Astrocyte (in vitro differentiated cells and primary cell): ENCODE data around the gene SOX13. TPM values are rescaled to one million over a fixed set of nuclear protein-coding genes. Genes with fewer than 3 reads are reported as not detected.

Experiments
- DNase-seq: peaks from one replicate; pipeline ENCODE4 v3.0.0-alpha.2; 2010; ENCODE audit warnings: low read depth
- FAIRE-seq: peaks from 2 replicates; lab custom pipeline; 2011; peaks lifted over from hg19 to GRCh38; lab: Jason Lieb, UNC
- H2AFZ ChIP-seq: 2 replicates; pipeline ENCODE4 v1.6.0; 2012; ENCODE audit warnings: low read depth, low read length, inconsistent platforms
- H3K27ac ChIP-seq: 2 replicates; pipeline ENCODE4 v1.5.1; 2011; ENCODE audit warnings: low read depth, low read length, inconsistent platforms
- H3K27me3 ChIP-seq: 2 replicates; pipeline ENCODE4 v1.6.0; 2011; ENCODE audit warnings: low read length, inconsistent platforms; ENCODE audit not compliant: insufficient read depth
- H3K36me3 ChIP-seq: 2 replicates; pipeline ENCODE4 v1.5.1; 2011; ENCODE audit warnings: low read length, inconsistent platforms; ENCODE audit not compliant: insufficient read depth
- H3K4me1 ChIP-seq: 2 replicates; pipeline ENCODE4 v1.5.1; 2011; ENCODE audit warnings: low read length, inconsistent platforms; ENCODE audit not compliant: insufficient read depth
- H3K4me2 ChIP-seq: 2 replicates; pipeline ENCODE4 v1.6.0; 2012; ENCODE audit warnings: low read length, inconsistent platforms
- H3K4me3 ChIP-seq: 2 replicates; pipeline ENCODE4 v1.5.1; 2011; ENCODE audit warnings: low read depth, mild to moderate bottlenecking, low read length, inconsistent platforms; ENCODE audit not compliant: insufficient read depth
- H3K79me2 ChIP-seq: 2 replicates; pipeline ENCODE4 v1.6.0; 2012; ENCODE audit warnings: mild to moderate bottlenecking, low read length, inconsistent platforms; ENCODE audit not compliant: insufficient read depth
- H3K9ac ChIP-seq: 2 replicates; pipeline ENCODE4 v1.6.0; 2012; ENCODE audit warnings: mild to moderate bottlenecking, low read length, inconsistent platforms
- H3K9me3 ChIP-seq: 2 replicates; pipeline ENCODE4 v1.5.1; 2012; ENCODE audit warnings: low read depth, mild to moderate bottlenecking, low read length, inconsistent platforms; ENCODE audit not compliant: insufficient read depth
- H4K20me1 ChIP-seq: 2 replicates; pipeline ENCODE4 v1.6.0; 2012; ENCODE audit warnings: low read length, inconsistent platforms; ENCODE audit not compliant: insufficient read depth
- H3K27ac Mint-ChIP-seq: one replicate; pipeline ENCODE4 v1.8.0; 2021; ENCODE audit warnings: mild to moderate bottlenecking, mixed read lengths; ENCODE audit not compliant: unreplicated experiment
- H3K27me3 Mint-ChIP-seq: one replicate; pipeline ENCODE4 v1.8.0; 2021; ENCODE audit warnings: low read depth, mixed read lengths; ENCODE audit not compliant: unreplicated experiment
- H3K36me3 Mint-ChIP-seq: one replicate; pipeline ENCODE4 v1.8.0; 2021; ENCODE audit warnings: low read depth, mixed read lengths; ENCODE audit not compliant: unreplicated experiment
- H3K4me1 Mint-ChIP-seq: one replicate; pipeline ENCODE4 v1.8.0; 2021; ENCODE audit warnings: low read depth, mixed read lengths; ENCODE audit not compliant: unreplicated experiment
- H3K4me3 Mint-ChIP-seq: one replicate; pipeline ENCODE4 v1.8.0; 2021; ENCODE audit warnings: mild to moderate bottlenecking, moderate library complexity, mixed read lengths; ENCODE audit not compliant: unreplicated experiment
- H3K9me3 Mint-ChIP-seq: one replicate; pipeline ENCODE4 v1.8.0; 2021; ENCODE audit warnings: mild to moderate bottlenecking, mixed read lengths; ENCODE audit not compliant: unreplicated experiment
- CTCF ChIP-seq: IDR thresholded peaks from 2 replicates; pipeline ENCODE4 v1.5.1; 2011; ENCODE audit warnings: low read depth, mild to moderate bottlenecking, inconsistent platforms, low read length, moderate library complexity; ENCODE audit not compliant: insufficient read depth
- EZH2 ChIP-seq: IDR thresholded peaks from 2 replicates; pipeline ENCODE4 v1.6.1; 2012; ENCODE audit warnings: mild to moderate bottlenecking, low read length, inconsistent platforms; ENCODE audit not compliant: insufficient read depth
- total RNA-seq: library from RNA; stranded (reverse); gene quantifications from 2 replicates; pipeline ENCODE4 v1.2.1, GENCODE V29; 2021

SOX13 gene
- total RNA-seq, 1 donor from 2014 or later: 12.4 TPM

- Histone ChIP-seq H3K9ac (no peak overlapping the region), H3K36me3 (no peaks in the 10 kb centered on the region), H3K79me2 (no peaks in the 10 kb centered on the region), H2AFZ (no peak overlapping the region), H3K4me2 (no peak overlapping the region), H3K4me1 (peaks cover 7% of the 10 kb centered on the region), H3K27me3 (no peaks in the 10 kb centered on the region), H3K27ac (no peak overlapping the region), H3K9me3 (no peaks in the 10 kb centered on the region), H4K20me1 (no peaks in the 10 kb centered on the region), H3K4me3 (no peak overlapping the region)
- H3K4me1 Mint-ChIP-seq: no peaks in the 10 kb centered on the region
- no peak for FAIRE-seq
- no peak overlapping the region for H3K27ac Mint-ChIP-seq
- peaks cover 15% of the 10 kb centered on the region for H3K27me3 Mint-ChIP-seq
- H3K4me3 Mint-ChIP-seq: no peak overlapping the region
- peaks cover 7% of the 10 kb centered on the region for H3K36me3 Mint-ChIP-seq
- DNase-seq: no peak
- no peak for TF ChIP-seq CTCF
- no peak for TF ChIP-seq EZH2
- peaks cover 6% of the 10 kb centered on the region for H3K9me3 Mint-ChIP-seq
These were observed 76.2 kb downstream of the SOX13 start for GRCh38 chr1:204149107-204149506.

DNA sequence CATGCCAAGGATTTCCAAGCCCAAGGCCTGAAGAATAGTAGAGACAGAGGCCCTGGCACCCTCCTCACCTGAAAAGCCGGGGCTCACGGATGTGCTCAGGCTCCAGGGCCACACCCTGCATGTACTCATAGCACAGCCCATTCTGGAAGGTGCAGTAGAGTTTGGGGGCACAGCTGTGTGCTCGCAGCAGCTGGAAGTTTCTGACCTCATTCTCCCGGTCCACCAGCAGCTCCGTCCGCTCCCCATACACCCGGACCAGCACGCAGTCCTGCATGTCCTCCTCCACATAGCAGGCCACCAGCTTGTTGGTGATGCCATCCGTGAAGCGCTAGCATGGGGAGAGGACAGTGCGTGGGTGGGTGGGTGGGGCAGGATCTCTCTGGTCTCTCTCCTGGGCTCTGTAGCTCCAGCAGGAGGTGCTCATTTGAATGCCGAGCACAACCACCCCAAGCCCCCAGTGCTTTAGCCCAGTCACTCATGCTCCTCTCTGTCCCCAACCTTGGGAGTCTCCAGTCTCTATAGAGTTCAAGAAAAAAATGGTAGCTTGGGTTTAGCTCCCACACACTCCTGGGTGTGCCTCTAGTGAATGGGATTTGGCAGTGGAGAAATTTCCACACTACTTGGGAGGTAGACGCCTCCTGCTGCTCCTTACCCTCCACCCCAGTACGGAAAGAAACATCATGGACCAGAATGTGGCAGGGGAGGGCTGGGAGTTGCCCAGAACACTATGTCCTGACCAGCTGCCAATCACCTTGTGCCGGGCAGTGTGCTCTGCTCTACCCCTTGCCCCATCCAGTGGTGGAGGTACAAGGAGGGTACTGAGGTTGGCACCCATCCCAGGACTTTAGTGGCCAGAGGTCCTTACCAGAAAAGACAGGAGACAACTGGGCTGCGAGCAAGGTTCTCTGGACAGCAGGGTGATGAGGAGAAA is 77.0 kb downstream of the SOX13 start:
- Histone ChIP-seq H3K9me3 (no peaks in the 10 kb centered on the region), H3K79me2 (no peaks in the 10 kb centered on the region), H3K4me3 (no peak overlapping the region), H3K4me2 (no peak overlapping the region), H2AFZ (no peak overlapping the region), H3K27ac (no peak overlapping the region), H3K27me3 (no peaks in the 10 kb centered on the region), H3K4me1 (peaks cover 7% of the 10 kb centered on the region), H4K20me1 (no peaks in the 10 kb centered on the region), H3K9ac (no peak overlapping the region), H3K36me3 (no peaks in the 10 kb centered on the region)
- no peak for TF ChIP-seq CTCF
- no peak for TF ChIP-seq EZH2
- peak overlapping the region; percentile 34 for H3K4me3 Mint-ChIP-seq
- no peaks in the 10 kb centered on the region for H3K4me1 Mint-ChIP-seq
- H3K27me3 Mint-ChIP-seq: peaks cover 22% of the 10 kb centered on the region
- H3K9me3 Mint-ChIP-seq: no peaks in the 10 kb centered on the region
- peaks cover 5% of the 10 kb centered on the region for H3K36me3 Mint-ChIP-seq
- FAIRE-seq (no peak), DNase-seq (no peak)
- H3K27ac Mint-ChIP-seq: no peak overlapping the region
